ENCODE data around the gene GALNT11.

The GALNT11 gene

GRCh38 chr7:152048051-152048450 lies 22.6 kb downstream of the GALNT11 start:
- in situ Hi-C loops (cut with HindIII; ENCODE audit: low sequenced_read_pairs) = no loop called here
- DNase-seq (ENCODE audit: low read depth, low spot score) = no peak
- TF ChIP-seq CTCF (IDR thresholded peaks at IDR 0.05; ENCODE audit: low read depth, low read length) = no peak
- H3K4me3 ChIP-seq (ENCODE audit: low read depth, low read length) = no peak overlapping the region

- DNase-seq (ENCODE audit: low read depth, low spot score) = peak; percentile 76
- in situ Hi-C loops (cut with HindIII; ENCODE audit: low sequenced_read_pairs) = no loop called here
- TF ChIP-seq CTCF (IDR thresholded peaks at IDR 0.05; ENCODE audit: low read depth, low read length) = no peak
- H3K4me3 ChIP-seq (ENCODE audit: low read depth, low read length) = no peak overlapping the region
These were observed 25.1 kb downstream of the GALNT11 start for GRCh38 chr7:152050547-152050971.

- DNase-seq (ENCODE audit: low read depth, low spot score) = no peak
- TF ChIP-seq CTCF (IDR thresholded peaks at IDR 0.05; ENCODE audit: low read depth, low read length) = no peak
- H3K4me3 ChIP-seq (ENCODE audit: low read depth, low read length) = no peak overlapping the region
- in situ Hi-C loops (cut with HindIII; ENCODE audit: low sequenced_read_pairs) = no loop called here
These were observed 26.5 kb downstream of the GALNT11 start for GRCh38 chr7:152051968-152052367.

- in situ Hi-C loops (cut with HindIII; ENCODE audit: low sequenced_read_pairs) = no loop called here
- no peak for DNase-seq (ENCODE audit: low read depth, low spot score)
- no peak overlapping the region for H3K4me3 ChIP-seq (ENCODE audit: low read depth, low read length)
- no peak for TF ChIP-seq CTCF (IDR thresholded peaks at IDR 0.05; ENCODE audit: low read depth, low read length)
These were observed 27.3 kb downstream of the GALNT11 start for GRCh38 chr7:152052771-152053170.

- in situ Hi-C loops (cut with HindIII; ENCODE audit: low sequenced_read_pairs) = no loop called here
- TF ChIP-seq CTCF (IDR thresholded peaks at IDR 0.05; ENCODE audit: low read depth, low read length) = no peak
- DNase-seq (ENCODE audit: low read depth, low spot score) = peak; percentile 70
- no peak overlapping the region for H3K4me3 ChIP-seq (ENCODE audit: low read depth, low read length)
These were observed 29.1 kb downstream of the GALNT11 start for GRCh38 chr7:152054367-152055230.

- in situ Hi-C loops (cut with HindIII; ENCODE audit: low sequenced_read_pairs) = no loop called here
- no peak for DNase-seq (ENCODE audit: low read depth, low spot score)
- H3K4me3 ChIP-seq (ENCODE audit: low read depth, low read length) = no peak overlapping the region
- TF ChIP-seq CTCF (IDR thresholded peaks at IDR 0.05; ENCODE audit: low read depth, low read length) = no peak
These were observed 31.3 kb downstream of the GALNT11 start for GRCh38 chr7:152056621-152057274.

All from astrocyte of the spinal cord (primary cell).